HEK293T (cell line): ENCODE measurements around the gene TBC1D5.

Source experiments
- BHLHE40 ChIP-seq: fragments of 450-650 bp; IDR thresholded peaks from 2 replicates; pipeline ENCODE4 v1.6.1; 2016; ENCODE audit warnings: mild to moderate bottlenecking, moderate library complexity, borderline replicate concordance
- FOXM1 ChIP-seq: fragments of 450-650 bp; IDR thresholded peaks from 2 replicates; pipeline ENCODE4 v1.6.1; 2017; ENCODE audit warnings: mild to moderate bottlenecking, borderline replicate concordance
- HDGF ChIP-seq: fragments of 450-650 bp; IDR thresholded peaks from 2 replicates; pipeline ENCODE4 v1.6.1; 2017; ENCODE audit warnings: antibody characterized with exemption, borderline replicate concordance
- L3MBTL2 ChIP-seq: fragments of 450-650 bp; conservative IDR thresholded peaks from 2 replicates; pipeline ENCODE4 v1.6.1; 2016; ENCODE audit warnings: mild to moderate bottlenecking
- SP1 ChIP-seq: fragments of 450-650 bp; IDR thresholded peaks from 2 replicates; pipeline ENCODE4 v1.6.1; 2017
- TARDBP ChIP-seq: fragments of 450-650 bp; IDR thresholded peaks from 2 replicates; pipeline ENCODE4 v1.6.1; 2016
- ZNF384 ChIP-seq: fragments of 450-650 bp; IDR thresholded peaks from 2 replicates; pipeline ENCODE4 v1.6.1; 2016
- TF ChIP-seq, protein P1 (sequence below): fragments of 450-650 bp; IDR thresholded peaks from 2 replicates; pipeline ENCODE4 v1.6.1; 2016

DNA sequence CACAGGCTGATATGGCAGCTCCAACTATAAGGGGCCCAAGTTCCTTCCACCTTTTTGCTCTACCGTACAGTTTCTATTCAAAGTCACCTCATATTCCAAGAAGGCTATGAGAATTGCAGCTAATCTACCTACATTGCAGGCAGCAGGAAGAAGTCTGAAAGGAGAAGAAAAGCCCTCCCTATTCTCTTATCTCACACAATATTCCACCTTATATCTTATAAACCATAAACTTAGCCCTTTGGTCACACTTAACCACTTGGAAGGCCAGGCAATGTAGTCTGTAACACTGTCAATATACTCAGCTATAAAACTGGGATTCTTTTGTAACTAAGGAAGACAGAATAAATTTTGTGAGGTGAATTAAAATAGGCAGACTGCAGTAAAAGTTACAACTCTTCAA, 54.9 kb downstream of the TBC1D5 start:
- TF ChIP-seq SP1 (no peak), FOXM1 (no peak), L3MBTL2 (no peak), ZNF384 (no peak), HDGF (no peak), BHLHE40 (no peak), TARDBP (no peak)
- TF ChIP-seq, protein P1, sequence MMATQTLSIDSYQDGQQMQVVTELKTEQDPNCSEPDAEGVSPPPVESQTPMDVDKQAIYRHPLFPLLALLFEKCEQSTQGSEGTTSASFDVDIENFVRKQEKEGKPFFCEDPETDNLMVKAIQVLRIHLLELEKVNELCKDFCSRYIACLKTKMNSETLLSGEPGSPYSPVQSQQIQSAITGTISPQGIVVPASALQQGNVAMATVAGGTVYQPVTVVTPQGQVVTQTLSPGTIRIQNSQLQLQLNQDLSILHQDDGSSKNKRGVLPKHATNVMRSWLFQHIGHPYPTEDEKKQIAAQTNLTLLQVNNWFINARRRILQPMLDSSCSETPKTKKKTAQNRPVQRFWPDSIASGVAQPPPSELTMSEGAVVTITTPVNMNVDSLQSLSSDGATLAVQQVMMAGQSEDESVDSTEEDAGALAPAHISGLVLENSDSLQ = no peak
